GM19397 (cell line): ENCODE data around the gene RTCB.

ENCODE experiments used
- ATAC-seq: cut with Tn5 transposase; IDR thresholded peaks from one replicate; pipeline ENCODE4 v1.9.1; 2021; ENCODE audit warnings: mild to moderate bottlenecking, moderate library complexity; ENCODE audit not compliant: unreplicated experiment

The RTCB gene

DNA sequence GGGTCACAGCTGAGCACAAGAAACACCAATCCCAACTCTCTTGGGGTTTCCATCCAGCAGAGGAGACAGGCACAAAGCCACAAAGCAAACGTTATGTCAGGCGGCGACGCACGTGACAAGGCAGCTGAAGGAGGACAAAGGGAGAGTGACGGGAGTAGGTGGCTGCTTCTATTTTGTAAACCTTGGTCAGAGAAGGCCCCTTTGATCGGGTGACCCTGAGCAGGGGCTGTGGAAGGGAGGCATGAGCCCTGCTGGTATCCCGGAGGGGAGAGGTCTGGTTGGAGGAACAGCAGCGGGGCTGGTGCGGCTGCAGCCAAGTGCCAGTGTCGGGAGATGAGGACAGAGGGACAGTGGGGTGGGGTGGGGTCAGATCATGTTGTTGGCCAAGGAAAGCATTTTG, 71.6 kb downstream of the RTCB start:
- ATAC-seq, result no peak

- no peak for ATAC-seq
Observed at GRCh38 chr22:32339190-32340012, 72.6 kb downstream of the RTCB start.

DNA sequence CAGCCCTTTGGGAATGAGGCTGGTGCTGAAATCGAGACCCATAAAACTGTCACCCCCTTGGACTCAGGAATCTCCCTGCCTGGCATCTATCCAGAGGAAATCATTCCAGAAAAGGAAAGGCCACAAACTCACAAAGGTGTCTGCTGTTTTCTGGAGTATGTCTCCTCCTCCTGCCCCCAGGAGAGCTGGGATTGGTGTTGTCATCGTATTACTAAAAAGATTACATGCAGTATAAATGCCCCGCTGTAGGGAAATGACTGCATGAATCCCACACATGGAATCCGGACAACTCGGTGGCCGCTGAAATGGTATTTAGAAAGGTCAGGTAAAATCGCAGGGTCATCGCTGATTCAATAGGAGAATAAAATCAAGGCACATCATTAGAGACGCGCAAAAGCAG, 73.3 kb downstream of the RTCB start:
- ATAC-seq, result no peak
